ENCODE results near the gene CENPC.

DNA sequence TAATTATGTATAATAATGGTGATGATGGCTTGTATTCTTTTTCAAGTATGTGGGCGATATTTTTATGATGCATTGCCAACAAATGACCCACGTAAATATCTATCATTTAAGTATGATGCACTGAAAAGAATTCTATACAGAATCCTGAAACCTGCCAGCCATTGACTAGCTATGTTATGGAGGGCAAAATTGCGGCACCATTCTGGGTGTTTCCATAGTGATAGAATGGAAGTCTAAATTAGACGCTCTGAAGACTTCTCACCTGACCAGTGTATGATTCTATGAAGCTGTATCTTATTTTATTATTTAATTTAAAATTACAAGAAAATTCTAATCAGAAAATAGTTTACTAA, 677 bp upstream of the CENPC start:
- TF ChIP-seq, protein P1, sequence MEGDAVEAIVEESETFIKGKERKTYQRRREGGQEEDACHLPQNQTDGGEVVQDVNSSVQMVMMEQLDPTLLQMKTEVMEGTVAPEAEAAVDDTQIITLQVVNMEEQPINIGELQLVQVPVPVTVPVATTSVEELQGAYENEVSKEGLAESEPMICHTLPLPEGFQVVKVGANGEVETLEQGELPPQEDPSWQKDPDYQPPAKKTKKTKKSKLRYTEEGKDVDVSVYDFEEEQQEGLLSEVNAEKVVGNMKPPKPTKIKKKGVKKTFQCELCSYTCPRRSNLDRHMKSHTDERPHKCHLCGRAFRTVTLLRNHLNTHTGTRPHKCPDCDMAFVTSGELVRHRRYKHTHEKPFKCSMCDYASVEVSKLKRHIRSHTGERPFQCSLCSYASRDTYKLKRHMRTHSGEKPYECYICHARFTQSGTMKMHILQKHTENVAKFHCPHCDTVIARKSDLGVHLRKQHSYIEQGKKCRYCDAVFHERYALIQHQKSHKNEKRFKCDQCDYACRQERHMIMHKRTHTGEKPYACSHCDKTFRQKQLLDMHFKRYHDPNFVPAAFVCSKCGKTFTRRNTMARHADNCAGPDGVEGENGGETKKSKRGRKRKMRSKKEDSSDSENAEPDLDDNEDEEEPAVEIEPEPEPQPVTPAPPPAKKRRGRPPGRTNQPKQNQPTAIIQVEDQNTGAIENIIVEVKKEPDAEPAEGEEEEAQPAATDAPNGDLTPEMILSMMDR (IDR thresholded peaks at IDR 0.05), result no peak
- TF ChIP-seq EZH2 (IDR thresholded peaks at IDR 0.05; ENCODE audit: borderline replicate concordance, insufficient read depth, low read depth, low read length, poor library complexity, severe bottlenecking), result no peak

Data from B cell (primary cell).